PC-3 (cell line): ENCODE data around the gene MUCL3. TPM values are rescaled to one million over a fixed set of nuclear protein-coding genes. Genes with fewer than 3 reads are reported as not detected.

ENCODE experiments used
- ATAC-seq: fragments of 200-7000 bp; cut with Tn5 transposase; 2 replicates; pipeline ENCODE4 v1.9.1; 2020; ENCODE audit warnings: mild to moderate bottlenecking, moderate library complexity
- BruUV-seq: library from RNA; stranded (reverse); fragments of 400-500 nt; replicated peaks from 2 replicates; lab custom pipeline; 2021; lab: Mats Ljungman, UMichigan
- CTCF ChIA-PET: fragments of 300-600 bp; sonication (Branson Sonifier 250); formaldehyde crosslinking; loops from one replicate; lab custom pipeline; 2022; ENCODE audit warnings: antibody characterized with exemption; lab: Charles Lee
- POLR2A ChIA-PET: fragments of 300-600 bp; sonication (Branson Sonifier 250); formaldehyde crosslinking; loops from one replicate; lab custom pipeline; 2022; ENCODE audit warnings: antibody characterized with exemption; ENCODE audit not compliant: unreplicated experiment; lab: Charles Lee
- DNase-seq: peaks from one replicate; pipeline ENCODE4 v3.0.0-alpha.2; 2015
- H2AFZ ChIP-seq: fragments of 300-600 bp; sonication (generic); 2 replicates; pipeline ENCODE4 v1.6.0; 2016; ENCODE audit warnings: antibody characterized with exemption, low read length
- H3F3A ChIP-seq: fragments of 300-600 bp; sonication (generic); one replicate; pipeline ENCODE4 v1.6.0; 2017; ENCODE audit warnings: antibody characterized with exemption, low read length, control low read depth, mild to moderate bottlenecking; ENCODE audit not compliant: unreplicated experiment
- H3K27ac ChIP-seq: fragments of 300-600 bp; sonication (generic); 2 replicates; pipeline ENCODE4 v1.5.1; 2016; ENCODE audit warnings: mild to moderate bottlenecking, low read length
- H3K27me3 ChIP-seq: fragments of 300-600 bp; sonication (generic); 2 replicates; pipeline ENCODE4 v1.6.1; 2016; ENCODE audit warnings: low read length, mixed read lengths
- H3K36me3 ChIP-seq: fragments of 300-600 bp; sonication (generic); 2 replicates; pipeline ENCODE4 v1.6.1; 2016; ENCODE audit warnings: low read depth, mixed run types, low read length, mixed read lengths
- H3K4me1 ChIP-seq: fragments of 300-600 bp; sonication (generic); 2 replicates; pipeline ENCODE4 v1.5.1; 2016; ENCODE audit warnings: low read length; ENCODE audit not compliant: insufficient read depth
- H3K4me2 ChIP-seq: fragments of 300-600 bp; sonication (generic); 2 replicates; pipeline ENCODE4 v1.6.0; 2016; ENCODE audit warnings: low read length
- H3K4me3 ChIP-seq: fragments of 300-600 bp; sonication (generic); 2 replicates; pipeline ENCODE4 v1.5.1; 2016; ENCODE audit warnings: mild to moderate bottlenecking, low read length, mixed read lengths
- H3K79me2 ChIP-seq: fragments of 300-600 bp; sonication (generic); 2 replicates; pipeline ENCODE4 v1.6.1; 2017; ENCODE audit warnings: low read length, mixed read lengths
- H3K9ac ChIP-seq: fragments of 300-600 bp; sonication (generic); 2 replicates; pipeline ENCODE4 v1.6.0; 2016; ENCODE audit warnings: mild to moderate bottlenecking, low read length
- H3K9me2 ChIP-seq: fragments of 300-600 bp; sonication (generic); replicated peaks from 2 replicates; pipeline ENCODE4 v1.6.1; 2016; ENCODE audit warnings: mixed run types, low read length, mixed read lengths
- H3K9me3 ChIP-seq: fragments of 300-600 bp; sonication (generic); 2 replicates; pipeline ENCODE4 v1.6.1; 2016; ENCODE audit warnings: low read length, mixed read lengths
- H4K20me1 ChIP-seq: fragments of 300-600 bp; sonication (generic); 2 replicates; pipeline ENCODE4 v1.6.1; 2016; ENCODE audit warnings: low read length, mixed read lengths
- CTCF ChIP-seq: fragments of 300-600 bp; sonication (generic); conservative IDR thresholded peaks from 2 replicates; pipeline ENCODE4 v1.5.1; 2017; ENCODE audit warnings: antibody characterized with exemption, low read depth, mild to moderate bottlenecking, low read length
- EZH2 ChIP-seq: fragments of 300-600 bp; sonication (generic); IDR thresholded peaks from one replicate; pipeline ENCODE4 v1.6.1; 2017; ENCODE audit warnings: antibody characterized with exemption, mild to moderate bottlenecking, low read length; ENCODE audit not compliant: unreplicated experiment
- EZH2phosphoT487 ChIP-seq: fragments of 300-600 bp; sonication (generic); IDR thresholded peaks from 2 replicates; pipeline ENCODE4 v1.6.1; 2018; ENCODE audit warnings: mild to moderate bottlenecking, antibody characterized with exemption, low read length, borderline replicate concordance
- intact Hi-C: fragments of 100-400 bp; cut with micrococcal nuclease; formaldehyde crosslinking; loops from 2 replicates; pipeline ENCODE4 v1.9.0; 2023
- total RNA-seq: library from RNA; depleted of rRNA; stranded (reverse); fragments of >200 nt; gene quantifications from 2 replicates; pipeline ENCODE4 v1.2.3, GENCODE V29; 2014

Gene MUCL3
- total RNA-seq, 1 experiment from 2014 or later = 0.04 TPM

- POLR2A ChIA-PET = interaction anchor here (0.6 kb wide), 1 partner anchor 128 kb away, joined by 3 read pairs; no protein-coding TSS in a partner anchor
- no TSS peak for BruUV-seq
Observed at GRCh38 chr6:30942338-30943060, 1.7 kb downstream of the MUCL3 start.

GRCh38 chr6:30944051-30944450 lies 3.3 kb downstream of the MUCL3 start:
- Histone ChIP-seq H3K79me2 (no peaks in the 10 kb centered on the region), H3K9me2 (no peaks in the 10 kb centered on the region), H3K4me2 (no peak overlapping the region), H3F3A (no peaks in the 10 kb centered on the region), H4K20me1 (no peaks in the 10 kb centered on the region), H2AFZ (no peak overlapping the region), H3K9ac (no peak overlapping the region), H3K9me3 (no peaks in the 10 kb centered on the region), H3K36me3 (no peaks in the 10 kb centered on the region), H3K4me1 (peaks cover 9% of the 10 kb centered on the region; the same call in 1 of the 2 replicates), H3K27ac (no peak overlapping the region), H3K27me3 (no peaks in the 10 kb centered on the region), H3K4me3 (no peak overlapping the region)
- BruUV-seq = no TSS peak
- DNase-seq (no peak), ATAC-seq (no peak)
- TF ChIP-seq EZH2phosphoT487 (no peak), EZH2 (no peak), CTCF (no peak)
- intact Hi-C loops = no loop called here
- POLR2A ChIA-PET = no interaction called here
- CTCF ChIA-PET = no interaction called here

More at GRCh38 chr6:30942338-30943060, 1.7 kb downstream of the MUCL3 start:
- ATAC-seq = peak; percentile 94
- no peaks in the 10 kb centered on the region for H3K9me2 ChIP-seq
- H3K9ac ChIP-seq = no peak overlapping the region
- no peaks in the 10 kb centered on the region for H3K9me3 ChIP-seq
- TF ChIP-seq CTCF (peak; percentile 80), EZH2 (no peak), EZH2phosphoT487 (no peak)
- H3K36me3 ChIP-seq = no peaks in the 10 kb centered on the region
- H3K4me2 ChIP-seq = peak overlapping the region; percentile 46
- peak overlapping the region; percentile 71 for H2AFZ ChIP-seq
- no peaks in the 10 kb centered on the region for H4K20me1 ChIP-seq
- CTCF ChIA-PET = interaction anchor here (0.6 to 2.0 kb wide), 6 partner anchors 16 to 145 kb away, joined by 3 to 31 read pairs (median 8); no protein-coding TSS in a partner anchor
- H3K27me3 ChIP-seq = no peaks in the 10 kb centered on the region
- no peaks in the 10 kb centered on the region for H3K79me2 ChIP-seq
- H3F3A ChIP-seq = no peaks in the 10 kb centered on the region
- intact Hi-C loops = loop anchor here (1.0 to 2.0 kb wide), 3 partner anchors 100 to 128 kb away; no protein-coding TSS in a partner anchor
- no peak overlapping the region for H3K4me3 ChIP-seq
- H3K27ac ChIP-seq = no peak overlapping the region
- peaks cover 9% of the 10 kb centered on the region; the same call in 1 of the 2 replicates for H3K4me1 ChIP-seq
- DNase-seq = peak; percentile 96

- no peak for ATAC-seq
- Histone ChIP-seq H3K79me2 (no peaks in the 10 kb centered on the region), H4K20me1 (no peaks in the 10 kb centered on the region), H3K4me3 (no peak overlapping the region), H3K4me1 (peaks cover 9% of the 10 kb centered on the region; the same call in 1 of the 2 replicates), H3K9me3 (no peaks in the 10 kb centered on the region), H3K4me2 (no peak overlapping the region), H3K36me3 (no peaks in the 10 kb centered on the region), H3K9ac (no peak overlapping the region), H3K9me2 (no peaks in the 10 kb centered on the region), H3F3A (no peaks in the 10 kb centered on the region), H2AFZ (no peak overlapping the region), H3K27ac (no peak overlapping the region), H3K27me3 (no peaks in the 10 kb centered on the region)
- no peak for DNase-seq
- ChIA-PET CTCF (no interaction called here), POLR2A (no interaction called here)
- intact Hi-C loops = no loop called here
- no TSS peak for BruUV-seq
- TF ChIP-seq EZH2 (no peak), CTCF (no peak), EZH2phosphoT487 (no peak)
Observed at GRCh38 chr6:30945281-30945680, 4.5 kb downstream of the MUCL3 start.
